ENCODE data around the gene TTPAL.

TTPAL gene

DNA sequence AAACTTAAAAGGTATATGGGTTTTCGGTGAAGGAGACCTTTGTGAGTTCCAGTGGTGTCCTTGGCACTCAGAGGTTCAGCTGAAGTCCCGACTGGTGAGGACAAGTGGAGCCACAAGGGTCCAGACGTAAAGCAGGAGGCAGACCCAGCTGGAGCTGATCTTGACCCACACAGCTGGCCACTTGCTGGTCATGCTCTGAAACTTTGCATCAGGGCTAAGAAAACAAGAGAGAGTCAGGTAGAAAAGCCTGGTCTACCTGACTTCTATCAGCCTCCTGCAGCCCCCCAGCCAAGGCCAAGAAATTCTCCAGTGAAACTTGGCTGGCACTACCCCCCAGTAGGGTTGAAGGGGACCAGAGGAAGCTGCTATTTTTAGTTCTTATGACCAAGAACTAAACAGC, 24.5 kb downstream of the TTPAL start:
- FAIRE-seq: no peak

DNA sequence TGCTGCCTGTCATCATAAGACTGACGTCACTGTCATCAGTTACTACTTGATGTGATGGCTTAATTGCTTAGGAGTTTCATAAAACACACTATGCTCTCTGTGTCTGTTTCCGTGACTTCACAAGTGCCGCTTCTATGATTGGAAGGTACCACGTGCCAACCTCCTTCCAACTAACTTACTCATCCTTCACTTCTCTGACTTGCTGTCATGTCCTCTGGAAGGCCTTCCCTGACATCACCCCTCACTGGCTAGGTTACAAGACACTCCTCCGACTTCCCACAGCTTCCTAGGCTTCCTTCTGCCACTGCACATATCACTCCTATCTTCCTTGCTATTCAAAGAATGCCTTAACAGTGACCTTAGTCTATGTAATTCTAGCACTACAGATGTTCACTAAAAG, 25.8 kb downstream of the TTPAL start:
- no peak for FAIRE-seq

DNA sequence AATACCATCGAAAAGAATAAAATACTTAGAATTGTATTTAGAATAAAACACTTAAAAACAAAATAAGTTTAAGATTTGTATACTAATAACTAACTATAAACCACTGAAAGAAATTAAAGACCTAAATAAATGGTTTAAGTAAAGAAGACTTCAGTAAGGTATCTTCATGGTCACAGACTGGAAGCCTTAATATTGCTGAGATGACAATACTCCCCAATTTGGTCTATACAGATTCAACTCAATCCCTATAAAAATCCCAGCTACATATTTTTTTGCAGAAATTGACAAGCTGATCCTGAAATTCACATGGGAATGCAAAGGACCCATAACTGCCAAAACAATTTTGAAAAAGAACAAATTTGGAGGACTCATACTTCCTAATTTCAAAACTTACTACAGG, 27.3 kb downstream of the TTPAL start:
- FAIRE-seq: no peak

- no peak for FAIRE-seq
Measured at GRCh38 chr20:44504402-44505307, 29.0 kb downstream of the TTPAL start.

GRCh38 chr20:44509762-44510161, 34.1 kb downstream of the TTPAL start:
- no peak for FAIRE-seq

DNA sequence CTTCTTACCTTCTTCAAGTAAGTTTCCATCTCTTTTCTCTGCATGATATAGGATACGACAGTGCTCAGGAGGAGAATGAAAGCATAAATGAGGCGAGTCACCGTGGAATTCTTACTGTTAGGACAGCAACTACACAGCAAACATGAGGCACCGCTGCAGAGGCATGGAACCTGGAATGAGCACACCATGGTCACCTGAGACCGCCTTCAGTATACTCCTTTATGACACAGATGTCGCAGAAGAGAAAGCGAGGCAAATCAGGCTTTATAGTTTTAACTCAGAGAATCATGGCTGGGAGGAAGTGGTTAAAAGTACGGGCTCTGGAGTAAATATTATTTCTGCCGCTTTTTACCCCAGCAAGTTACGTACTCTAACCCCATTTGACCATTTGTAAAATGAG, 38.2 kb downstream of the TTPAL start:
- FAIRE-seq: no peak

- no peak for FAIRE-seq
Measured at GRCh38 chr20:44516491-44516890, 40.8 kb downstream of the TTPAL start.

- FAIRE-seq: no peak
Measured at GRCh38 chr20:44517454-44517853, 41.8 kb downstream of the TTPAL start.

GRCh38 chr20:44518248-44518647, 42.6 kb downstream of the TTPAL start:
- FAIRE-seq: no peak

GRCh38 chr20:44520881-44521280, 45.2 kb downstream of the TTPAL start:
- FAIRE-seq: no peak

GRCh38 chr20:44521484-44522481, 46.1 kb downstream of the TTPAL start, which contains the start of gene SERINC3:
SERINC3 (minus strand) TSS chr20:44522070; CDS start chr20:44521951, 119 bp downstream.
- FAIRE-seq: peak; percentile 18

DNA sequence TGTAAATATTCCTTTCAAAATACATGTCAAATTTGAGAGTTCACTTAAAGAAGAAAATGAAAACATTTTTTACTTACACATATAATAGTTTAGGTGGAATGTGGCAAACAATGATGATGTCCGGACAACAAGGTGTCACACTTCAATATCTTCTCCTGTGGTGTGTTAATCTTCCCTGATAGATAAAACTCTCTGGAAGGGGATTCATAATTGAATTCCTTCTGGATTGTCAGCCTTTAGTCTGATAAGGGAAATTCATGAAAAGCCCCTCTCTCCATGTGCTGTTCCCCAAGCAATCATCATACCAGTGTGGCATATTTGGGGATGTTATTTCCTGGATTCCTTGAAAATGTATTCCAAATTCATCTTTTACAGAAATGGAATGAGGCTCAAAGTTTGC, 47.2 kb downstream of the TTPAL start:
- FAIRE-seq: no peak

DNA sequence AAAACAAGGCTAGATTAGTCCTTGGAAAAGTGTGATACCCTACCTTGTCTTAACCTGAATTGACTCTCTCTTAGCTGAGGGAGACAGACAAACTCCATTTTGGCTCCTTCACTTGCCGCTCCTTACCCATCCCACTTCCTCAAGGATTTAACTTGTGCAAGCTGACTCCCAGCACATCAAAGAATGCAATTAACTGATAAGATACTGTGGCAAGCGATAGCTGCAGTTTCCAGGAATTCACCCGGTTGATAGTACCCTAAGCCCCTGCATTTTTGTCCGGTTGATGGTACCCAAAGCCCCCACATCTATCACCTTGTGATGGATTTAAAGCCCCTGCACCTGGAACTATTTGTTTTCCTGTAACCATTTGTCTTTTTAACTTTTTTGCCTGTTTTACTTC, 48.1 kb downstream of the TTPAL start:
- FAIRE-seq: no peak

- no peak for FAIRE-seq
Measured at GRCh38 chr20:44526129-44526528, 50.5 kb downstream of the TTPAL start.

DNA sequence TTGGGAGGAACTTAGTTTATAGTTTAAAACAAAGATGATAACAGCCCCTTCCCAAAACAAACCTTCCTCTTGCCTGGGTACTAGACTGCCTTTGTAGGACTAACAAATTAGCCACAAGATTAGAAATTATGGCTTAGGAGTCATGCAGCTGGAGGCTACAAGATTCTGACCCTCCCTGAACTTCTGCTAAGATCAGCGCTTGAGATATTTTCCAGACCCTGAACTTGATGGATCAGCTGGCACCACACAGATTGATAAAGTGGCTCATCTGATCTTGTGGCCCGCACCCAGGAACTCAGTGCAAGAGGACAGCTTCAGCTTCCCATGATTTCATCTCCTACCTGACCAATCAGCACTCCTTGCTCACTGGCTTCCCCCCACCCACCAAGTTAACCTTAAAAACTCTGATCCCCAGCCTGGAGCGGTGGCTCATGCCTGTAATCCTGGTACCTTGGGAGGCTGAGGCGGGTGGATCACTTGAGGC, 52.1 kb downstream of the TTPAL start:
- no peak for FAIRE-seq

DNA sequence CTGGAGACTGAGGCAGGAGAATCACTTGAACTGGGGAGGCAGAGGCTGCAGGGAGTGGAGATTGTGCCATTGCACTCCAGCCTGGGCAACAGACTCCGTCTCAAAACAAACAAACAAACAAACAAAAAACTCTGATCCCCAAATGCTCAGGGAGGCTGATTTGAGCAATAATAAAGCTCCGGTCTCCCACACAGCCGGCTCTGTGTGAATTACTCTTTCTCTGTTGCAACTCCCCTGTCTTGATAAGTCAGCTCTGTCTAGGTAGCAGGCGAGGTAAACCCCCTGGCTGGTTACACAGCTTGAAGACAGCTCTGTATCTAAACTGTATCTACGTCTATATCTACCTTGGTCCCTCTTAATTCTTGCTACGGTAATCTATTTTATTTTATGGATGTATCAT, 52.6 kb downstream of the TTPAL start:
- FAIRE-seq: no peak

- FAIRE-seq: no peak
Measured at GRCh38 chr20:44532259-44532980, 56.7 kb downstream of the TTPAL start.

DNA sequence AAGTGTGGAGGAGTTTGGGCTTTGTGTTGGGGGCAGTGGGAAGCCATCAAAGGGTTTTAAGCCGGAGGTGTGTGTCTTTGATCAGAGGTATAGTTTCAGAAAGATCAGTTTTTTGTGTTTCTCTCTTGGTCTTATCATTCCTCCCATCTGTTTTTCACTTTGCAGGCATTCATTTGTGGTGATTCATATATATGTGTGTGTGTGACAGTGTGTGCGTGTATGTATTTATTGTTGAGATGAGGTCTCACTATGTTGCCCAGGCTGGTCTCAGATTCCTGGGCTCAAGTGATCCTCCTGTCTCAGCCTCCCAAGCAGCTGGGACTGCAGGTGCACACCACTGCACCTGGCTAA, 57.3 kb downstream of the TTPAL start:
- FAIRE-seq: no peak

GRCh38 chr20:44533928-44534327, 58.3 kb downstream of the TTPAL start:
- no peak for FAIRE-seq

GRCh38 chr20:44536175-44536574, 60.5 kb downstream of the TTPAL start:
- FAIRE-seq: peak; percentile 53

GRCh38 chr20:44537993-44538392, 62.3 kb downstream of the TTPAL start:
- no peak for FAIRE-seq

GRCh38 chr20:44540834-44541233, 65.2 kb downstream of the TTPAL start:
- FAIRE-seq: no peak

GRCh38 chr20:44541992-44542391, 66.3 kb downstream of the TTPAL start:
- FAIRE-seq: no peak

All from colon (tissue), 2 donors.